Stimulated activated naive CD4-positive, alpha-beta T cell treated with Interleukin-2 at 50 U/mL for 16 hours (primary cell): ENCODE results near the gene KPTN.

ENCODE experiments used
- DNase-seq: peaks from one replicate; lab custom pipeline; 2025; lab: John Stamatoyannopoulos, UW

KPTN gene

DNA sequence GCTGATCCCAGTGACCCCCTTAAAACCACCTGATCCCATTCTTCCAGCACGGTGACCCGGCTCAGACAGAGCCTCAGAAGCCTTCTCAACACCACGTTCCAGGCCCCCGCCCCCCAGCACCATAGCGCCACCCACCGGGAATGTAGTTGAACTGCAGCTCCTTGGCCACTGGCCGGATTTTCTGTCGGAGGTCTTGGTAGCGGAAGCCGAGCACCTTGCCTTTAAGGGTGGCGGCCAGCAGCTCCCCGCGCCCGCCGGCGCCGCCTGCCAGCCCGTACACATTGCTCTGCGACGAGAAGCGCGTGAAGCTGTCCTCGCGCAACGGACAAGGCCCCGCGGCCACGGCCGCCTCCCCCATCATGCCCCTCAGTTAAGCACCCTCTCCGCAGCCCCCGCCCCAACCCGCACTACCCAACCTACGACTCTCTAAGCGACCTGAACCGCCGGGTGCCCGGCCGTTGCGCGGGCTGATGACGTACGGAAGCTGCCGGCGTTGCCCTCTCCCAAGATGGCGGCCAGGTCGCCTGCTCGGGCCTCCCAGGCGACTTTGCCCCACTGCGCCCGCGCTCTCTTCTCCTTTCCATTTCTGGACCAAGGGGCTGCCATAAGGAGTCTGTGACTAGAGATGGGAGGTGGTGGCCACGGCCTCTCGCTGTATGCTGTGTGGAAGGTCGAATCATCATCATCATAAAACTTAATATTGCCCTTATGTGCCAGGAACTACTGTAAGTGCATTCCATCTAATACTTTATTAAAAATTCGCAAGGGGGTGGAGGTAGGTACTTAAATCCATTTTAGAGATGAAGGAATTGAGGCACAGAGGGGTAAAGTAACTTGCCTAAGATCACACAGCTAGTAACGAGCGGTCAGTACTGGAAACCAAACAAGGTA lies at the start of gene KPTN:
Gene KPTN (minus strand): TSS at position 420 of the 891 bp plus-strand sequence. CDS start 59 bp downstream, at position 361.
- DNase-seq: peak; percentile 86

DNA sequence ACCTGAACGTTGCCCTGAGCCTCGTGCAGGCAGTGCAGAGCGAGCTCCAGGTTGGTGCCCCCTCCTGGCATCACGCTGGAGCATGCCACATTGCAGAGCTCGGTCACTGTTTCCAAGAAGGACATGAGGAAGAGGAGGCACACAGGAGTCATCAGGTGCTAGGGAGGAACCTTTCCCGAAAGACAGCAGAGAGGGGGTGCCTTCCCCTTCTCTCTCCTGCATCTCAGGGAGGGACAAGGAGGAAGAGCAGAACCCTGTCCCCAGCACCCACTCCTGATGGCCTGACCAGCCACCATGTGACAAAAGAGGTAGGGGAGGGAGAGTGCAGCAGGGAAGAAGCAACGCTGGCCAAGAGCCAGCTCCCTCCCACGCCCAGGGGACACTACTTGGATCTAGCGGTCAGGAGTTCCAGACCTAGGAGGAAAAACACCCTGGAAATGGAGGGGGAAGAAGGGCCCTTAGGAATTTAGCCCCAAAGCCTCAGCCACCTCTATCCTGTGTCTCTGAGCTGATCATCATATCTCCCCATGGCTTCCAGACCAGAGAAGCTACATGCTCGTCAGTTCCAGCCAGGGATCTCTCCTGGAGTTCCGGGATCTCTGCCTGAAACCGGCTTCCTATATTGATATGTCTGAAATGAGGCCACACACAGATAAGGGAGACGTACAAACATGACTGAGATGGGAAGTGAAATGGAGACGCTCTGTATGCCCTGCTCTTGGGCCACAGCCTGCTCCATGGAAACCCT lies 47.8 kb upstream of the KPTN start:
- DNase-seq: no peak

DNA sequence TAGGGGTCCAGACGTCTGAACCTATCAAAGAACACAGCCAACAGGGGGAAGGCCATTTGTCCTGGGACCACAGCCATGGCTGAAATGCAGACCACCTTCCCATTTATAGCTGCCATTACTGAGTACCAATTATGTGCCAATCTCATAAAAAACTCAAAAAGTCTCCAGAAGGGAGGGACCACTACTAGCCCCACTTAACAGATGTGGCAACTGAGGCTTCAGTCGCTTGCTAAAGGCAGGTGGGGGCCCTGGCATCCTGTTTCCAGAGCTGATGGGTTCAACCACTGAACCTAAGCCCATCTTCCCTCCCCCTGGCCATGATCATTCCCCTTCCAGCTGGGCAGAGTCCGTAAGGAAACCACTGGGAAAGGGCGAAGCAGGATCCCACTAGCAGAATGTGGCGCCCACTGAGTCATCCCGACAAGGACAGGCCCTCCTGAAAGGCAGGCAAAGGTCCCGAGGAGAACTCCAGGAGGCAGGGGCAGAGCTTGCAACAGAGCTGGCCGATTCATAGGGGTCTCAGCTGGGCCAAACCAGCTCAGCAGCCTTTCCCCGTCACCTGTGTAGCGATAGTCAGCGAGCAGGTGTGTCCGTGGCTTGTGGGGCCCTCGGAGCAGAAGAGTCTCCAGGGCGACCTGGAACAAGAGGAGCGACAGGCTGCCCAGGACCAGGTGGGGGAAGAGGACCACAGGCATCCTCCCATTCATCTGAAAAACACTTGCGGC lies 45.2 kb upstream of the KPTN start:
- DNase-seq: no peak

DNA sequence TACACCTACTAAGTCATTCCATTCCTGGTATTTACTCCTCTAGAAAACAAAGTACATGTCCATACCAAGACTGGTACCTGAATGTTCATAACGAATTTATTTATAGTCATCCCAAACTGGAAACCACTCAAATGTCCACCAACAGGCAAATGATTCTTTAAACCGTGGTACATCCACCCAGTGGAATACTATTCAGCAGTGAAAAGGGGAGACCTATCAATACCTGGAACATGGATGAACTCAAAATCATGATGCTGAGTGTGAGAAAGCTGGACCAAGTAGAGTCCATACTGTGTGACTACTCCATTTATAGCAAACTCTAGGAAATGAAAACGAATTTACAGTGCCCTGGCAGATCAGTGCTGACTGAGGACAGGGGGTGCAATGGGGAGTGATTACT lies 42.8 kb upstream of the KPTN start:
- no peak for DNase-seq

DNA sequence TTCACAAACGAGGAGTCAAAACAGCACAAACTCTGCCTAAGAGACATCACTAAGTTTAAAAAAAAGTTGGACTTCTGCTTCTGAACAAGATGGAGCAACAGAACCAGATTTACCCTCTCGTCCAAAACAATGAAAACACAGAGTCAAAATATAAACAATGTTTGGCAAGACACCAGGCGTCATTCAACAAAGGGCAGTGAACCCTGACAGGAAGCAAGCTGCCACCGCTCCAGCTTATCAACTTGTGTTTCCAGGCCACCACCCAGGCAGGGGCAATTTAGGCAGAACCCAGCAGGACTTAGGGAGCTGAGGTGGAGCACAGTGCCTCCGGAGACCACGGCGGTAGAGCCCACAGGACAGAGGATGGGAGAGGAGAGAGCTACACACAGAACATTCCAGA lies 39.5 kb upstream of the KPTN start:
- DNase-seq: no peak

DNA sequence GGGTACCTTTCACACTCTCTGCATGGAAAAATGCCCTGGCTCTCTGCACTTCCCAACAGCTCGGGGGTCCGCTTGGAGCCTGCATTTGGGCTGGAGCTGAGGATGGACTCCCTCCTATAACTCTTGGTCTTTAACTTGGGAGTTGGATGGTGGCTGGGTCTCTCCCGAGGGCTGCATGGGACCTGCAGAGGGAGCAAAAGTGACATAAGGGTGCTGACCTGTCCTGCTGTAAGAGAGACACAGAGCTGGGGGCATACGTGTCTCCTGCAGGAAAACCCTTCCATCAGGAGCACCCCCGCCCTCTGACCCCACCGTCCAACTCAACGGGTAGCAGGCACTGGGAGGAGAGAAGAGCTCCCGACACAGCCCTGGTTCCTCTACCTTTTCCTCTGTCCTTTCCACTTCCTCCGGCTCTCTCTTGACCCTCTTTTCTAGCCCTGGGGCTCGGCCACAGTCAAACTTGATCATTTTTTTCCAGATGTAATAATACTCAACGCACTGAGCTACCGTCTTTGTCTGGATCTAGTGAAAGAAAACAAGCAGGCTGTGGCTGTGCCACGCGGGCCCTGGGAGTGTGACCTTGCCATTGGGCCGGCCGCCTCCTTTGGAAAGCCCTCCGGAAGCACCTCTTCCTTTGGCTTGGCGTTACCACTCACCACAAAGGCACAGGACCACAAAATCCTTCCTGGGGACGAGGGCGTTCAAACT lies 37.6 kb upstream of the KPTN start:
- no peak for DNase-seq

DNA sequence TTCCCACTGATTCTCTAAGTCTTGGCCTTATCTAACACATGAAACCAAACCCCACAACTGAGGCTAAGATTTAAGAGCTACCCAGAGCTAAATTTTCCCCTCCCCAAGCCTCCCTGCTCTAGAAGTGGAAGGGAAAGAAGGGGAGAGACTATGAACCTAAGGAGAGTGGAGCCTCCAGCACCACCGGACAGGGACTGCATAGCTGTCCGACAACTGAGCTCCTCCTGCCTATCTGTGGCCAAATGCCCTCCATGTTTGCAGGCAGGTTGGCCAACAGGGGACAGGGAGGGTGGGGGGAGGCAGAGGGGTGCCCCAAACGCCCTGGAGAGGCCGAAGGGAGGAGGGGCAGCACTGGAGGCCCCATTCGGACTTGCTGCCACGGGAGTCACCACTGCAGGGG lies 36.8 kb upstream of the KPTN start:
- DNase-seq: no peak

DNA sequence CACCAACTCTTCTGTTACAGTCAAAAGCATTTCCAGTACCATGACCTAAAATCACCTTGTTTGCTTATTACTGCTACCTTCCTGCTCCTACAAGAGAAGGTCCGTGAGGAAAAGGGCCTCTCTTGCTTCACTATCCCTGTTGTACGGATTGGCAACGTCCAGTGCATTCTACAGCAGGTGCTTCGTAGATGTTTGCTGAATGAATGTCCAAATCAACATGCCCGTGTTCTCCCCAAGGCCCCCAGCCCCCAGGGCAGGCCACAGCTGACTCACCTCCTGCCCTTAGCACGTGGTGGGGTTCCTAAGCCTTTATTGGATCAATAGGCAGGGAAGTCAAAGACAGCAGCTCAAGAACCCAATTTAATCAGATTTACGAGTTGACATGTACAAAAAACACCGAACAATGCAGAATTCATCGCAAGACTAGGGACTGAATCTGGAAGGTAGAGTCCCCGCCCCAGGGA lies 36.4 kb upstream of the KPTN start:
- no peak for DNase-seq

DNA sequence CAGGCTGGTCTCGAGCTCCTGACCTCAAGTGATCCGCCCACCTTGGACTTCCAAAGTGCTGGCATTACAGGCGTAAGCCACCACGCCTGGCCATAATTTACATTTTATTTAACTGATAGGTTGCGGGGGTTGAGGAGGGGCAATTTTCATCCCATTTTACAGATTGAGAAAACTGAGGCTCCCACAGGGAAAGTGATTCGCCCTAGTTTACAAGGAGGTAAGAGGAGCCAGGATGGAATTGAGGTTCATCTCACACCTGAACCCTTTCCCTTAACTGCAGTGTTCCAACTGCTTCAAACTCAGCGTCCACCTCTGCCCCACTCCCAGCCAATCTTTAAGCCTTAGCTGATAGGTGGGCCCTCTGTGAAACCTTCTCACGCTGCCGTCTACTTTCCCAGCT lies 34.8 kb upstream of the KPTN start:
- DNase-seq: no peak

DNA sequence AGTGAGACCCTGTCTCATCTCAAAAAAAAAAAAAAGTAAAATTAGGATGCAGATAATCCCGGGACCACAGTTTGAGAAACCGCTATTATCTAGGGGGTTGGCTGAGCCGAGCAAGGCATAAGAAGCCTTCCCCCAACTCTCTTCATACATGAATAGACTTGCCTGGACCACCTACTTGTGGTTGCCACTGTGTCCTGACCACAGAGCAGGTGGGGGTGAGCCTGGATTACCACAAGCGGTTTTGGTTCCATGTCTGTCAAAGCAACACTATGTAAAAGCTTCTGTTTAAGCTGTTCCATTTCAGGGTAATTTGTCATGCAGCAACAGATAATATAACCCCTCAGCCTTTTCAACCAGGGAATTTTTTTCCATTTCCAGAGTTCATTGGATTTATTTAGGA lies 34.1 kb upstream of the KPTN start:
- peak; percentile 47 for DNase-seq

DNA sequence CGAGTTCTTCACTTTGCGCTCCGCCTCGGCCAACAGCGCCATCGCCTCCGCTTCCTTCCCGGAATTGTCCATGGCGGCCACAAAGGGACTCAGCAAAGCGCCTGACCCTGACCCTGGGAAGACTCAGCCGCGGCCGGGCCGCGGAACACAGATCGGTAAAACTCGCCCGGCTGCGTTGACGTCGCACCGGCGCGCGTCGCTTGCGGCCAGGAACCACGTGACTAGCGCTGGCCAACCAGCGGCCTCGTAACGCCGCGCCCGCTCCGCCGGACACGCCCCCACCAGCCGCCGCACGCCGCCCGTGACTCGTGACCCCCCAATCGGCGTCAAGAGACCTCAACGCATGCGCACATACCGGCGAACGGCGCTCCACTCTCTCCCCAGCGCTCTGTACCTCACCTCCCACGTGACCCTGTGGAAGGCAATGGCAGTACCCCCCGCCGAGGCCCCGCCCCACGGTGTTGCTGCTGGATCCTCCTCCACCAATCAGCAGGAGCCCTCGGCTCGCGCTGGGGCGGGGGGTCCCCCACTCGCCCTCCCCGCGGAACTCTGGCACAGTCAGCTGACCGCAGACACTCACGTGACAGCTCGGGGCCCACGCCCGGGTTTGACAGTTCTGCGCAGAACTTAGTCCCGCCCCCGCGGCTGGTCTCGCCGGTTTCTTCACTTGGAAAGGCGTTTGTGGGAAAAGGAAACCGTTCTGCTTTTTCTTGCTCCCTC lies 31.0 kb upstream of the KPTN start, which contains the start of gene NAPA:
Gene NAPA (minus strand): TSS at position 195 of the 720 bp plus-strand sequence. CDS start 123 bp downstream, at position 72.
- peak; percentile 100 for DNase-seq

DNA sequence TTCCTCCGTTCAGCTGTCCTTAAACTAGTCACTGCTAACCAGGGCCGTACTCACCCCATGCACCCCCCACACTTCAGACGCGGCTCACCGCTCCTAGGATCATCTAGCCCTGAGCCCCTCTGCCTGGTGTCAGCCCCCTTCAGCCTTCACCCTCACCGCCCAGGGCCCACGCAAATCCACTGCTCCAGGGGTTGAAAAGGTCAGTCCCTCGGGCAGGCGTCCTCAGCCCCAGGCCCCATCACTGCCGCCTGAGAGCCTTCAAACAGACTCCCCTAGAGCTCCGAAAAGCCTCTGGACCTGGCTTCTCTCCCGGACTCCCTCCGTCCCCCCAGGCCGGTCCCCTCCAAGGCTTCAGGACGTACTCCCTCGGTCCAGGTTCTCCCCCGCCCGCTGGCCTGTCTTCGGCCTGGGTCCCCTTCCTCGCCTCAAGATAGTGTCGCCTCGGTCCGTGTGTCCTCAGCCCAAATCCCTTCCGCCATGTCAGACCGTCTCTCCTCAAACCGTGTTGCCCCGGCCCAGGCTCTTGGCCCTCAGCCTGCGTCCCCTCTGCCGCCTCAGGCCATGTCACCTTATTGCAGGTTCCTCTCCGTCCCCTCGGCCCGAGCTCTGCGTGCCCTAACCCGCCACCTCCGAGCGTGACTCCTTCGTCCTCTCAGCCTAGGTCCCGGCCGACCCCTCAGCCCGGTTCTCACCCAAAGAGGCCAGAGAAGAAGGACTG lies 30.3 kb upstream of the KPTN start:
- DNase-seq: no peak

DNA sequence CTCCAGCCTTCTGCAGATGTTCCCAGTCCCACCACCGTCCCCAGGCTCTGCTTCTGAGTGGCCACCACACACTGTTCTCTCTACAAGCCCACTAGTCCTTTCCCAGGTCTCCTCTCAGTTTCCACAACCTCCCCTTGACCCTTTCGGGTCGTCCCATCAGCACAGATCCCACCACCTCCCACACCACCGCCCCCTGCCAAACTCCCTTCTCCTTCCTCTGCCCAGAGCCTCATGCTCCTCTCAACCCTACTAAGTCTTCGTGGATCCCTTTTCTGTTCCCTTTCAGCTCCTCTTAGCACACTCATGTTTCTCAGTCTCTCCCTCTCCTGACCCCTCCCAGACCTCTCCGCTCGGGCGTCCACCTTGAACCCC lies 28.9 kb upstream of the KPTN start:
- DNase-seq: no peak

DNA sequence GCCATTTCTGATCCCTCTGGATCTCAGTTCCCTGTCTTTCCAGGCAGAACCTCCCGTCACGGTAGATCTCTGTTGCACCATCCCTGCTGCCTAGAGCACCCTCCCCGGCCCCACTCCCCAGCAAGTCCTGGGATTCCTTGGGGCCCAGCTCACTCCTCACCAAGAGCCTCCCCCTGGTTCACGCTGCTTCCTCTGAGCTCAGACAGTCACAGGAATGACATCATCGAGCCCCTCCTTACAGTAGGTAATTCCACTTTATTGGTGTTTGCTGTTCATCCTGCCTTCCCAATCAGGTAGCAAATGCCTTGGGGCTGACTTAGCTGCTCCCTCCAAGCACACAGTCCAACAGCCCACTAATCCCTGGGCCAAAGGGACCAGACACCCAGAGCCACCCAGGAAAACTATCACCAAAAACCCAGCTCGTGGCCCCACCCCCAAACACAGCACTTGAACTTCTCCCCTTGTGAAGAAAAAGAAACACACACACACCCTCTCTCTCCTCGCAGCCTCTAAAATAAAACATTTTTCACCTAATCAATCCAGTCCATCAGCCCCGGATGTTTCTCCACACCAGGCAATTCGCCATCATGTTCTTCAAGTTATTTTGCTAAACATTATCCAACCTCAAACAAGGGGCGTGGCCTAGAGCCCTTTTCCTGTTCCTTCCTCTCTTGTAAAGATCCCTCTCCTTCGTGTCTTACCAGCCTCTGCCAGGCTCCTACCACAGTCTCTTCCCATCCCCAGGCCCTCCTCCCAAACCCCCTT lies 28.3 kb upstream of the KPTN start:
- no peak for DNase-seq

DNA sequence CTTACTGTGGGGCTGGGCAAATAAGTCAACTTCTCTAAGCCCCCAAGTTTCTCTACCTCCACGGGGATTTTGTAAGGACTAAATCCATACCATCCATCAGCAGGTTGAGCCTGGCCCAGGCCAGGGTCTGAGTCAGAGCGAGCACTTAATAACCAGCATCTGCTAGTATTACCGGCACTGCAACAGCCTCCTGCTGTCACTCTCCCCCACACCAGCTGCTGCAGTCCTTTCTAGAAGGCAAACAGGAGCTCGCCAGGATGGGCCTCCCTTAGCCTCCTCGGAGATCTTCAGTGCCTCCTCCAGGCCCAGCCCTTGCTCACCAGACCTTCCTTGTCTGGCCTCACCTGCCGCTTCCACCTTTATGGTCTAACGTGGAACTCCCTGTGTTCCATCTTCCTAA lies 27.7 kb upstream of the KPTN start:
- no peak for DNase-seq

DNA sequence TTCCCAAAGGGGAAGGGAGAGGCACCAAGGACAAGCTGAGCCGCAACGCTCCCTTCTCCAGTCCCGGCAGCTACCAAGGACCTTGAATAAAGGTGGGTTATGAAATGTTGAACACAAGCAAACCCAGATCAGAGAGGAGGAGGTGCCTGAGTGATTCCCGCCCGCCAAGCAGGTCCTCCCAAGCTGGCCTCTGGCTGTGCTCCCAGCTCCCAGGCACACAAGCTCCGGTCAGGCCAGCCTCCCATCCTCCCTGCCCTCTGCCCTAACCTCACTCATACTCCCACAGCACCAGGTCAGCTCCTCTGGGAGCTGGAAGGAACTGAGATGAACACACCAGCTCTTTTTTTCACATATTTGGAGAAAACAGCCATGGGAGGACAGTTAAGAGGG lies 27.1 kb upstream of the KPTN start:
- no peak for DNase-seq

DNA sequence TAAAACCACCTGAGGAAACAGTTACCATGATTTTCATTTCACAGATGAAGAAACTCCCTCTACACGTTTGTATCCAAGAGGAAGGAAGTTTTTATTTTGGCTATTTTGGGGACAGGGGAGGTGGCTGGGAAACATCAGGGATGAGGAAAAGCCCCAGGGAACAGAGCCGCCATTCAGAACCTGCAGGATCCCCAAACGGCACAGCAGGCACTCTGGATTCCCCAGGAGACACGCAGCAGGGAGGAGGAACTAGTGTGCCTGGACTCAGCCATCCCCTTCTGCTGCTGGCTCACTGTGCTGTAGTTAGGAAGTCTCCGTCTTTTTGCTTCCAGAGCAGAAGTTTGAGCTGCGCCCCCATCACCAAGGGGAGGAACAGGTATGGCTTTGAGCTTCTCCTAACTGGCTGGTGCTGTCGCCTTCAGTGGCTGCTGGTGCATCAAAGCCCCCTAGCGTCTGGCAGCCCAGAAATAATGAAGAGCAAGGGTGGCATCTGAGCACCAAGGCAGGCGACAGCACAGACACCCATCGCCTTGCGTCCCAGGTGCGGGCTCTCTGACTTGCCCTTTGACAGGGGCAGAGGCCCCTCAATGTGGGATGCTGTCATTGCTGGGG lies 26.6 kb upstream of the KPTN start:
- no peak for DNase-seq

DNA sequence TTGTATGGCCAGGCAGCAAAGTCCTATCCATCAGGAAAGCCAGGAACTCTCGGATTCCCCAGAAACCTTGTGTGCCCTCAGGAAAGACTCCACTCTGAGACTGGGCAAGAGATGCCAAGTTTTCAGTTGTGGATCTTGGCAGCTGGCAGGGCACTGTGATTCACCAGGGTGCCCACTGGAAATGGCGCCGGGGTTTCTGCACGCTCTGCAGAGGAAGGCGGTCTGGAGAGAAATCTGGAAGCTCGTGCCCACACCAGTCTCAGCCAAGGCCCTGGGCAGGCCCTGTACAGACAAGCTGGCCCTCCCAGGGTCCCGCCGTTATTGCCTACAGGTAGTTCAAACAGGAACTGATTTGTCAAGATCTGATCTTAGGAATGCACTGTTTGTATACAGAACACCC lies 26.0 kb upstream of the KPTN start:
- DNase-seq: no peak

DNA sequence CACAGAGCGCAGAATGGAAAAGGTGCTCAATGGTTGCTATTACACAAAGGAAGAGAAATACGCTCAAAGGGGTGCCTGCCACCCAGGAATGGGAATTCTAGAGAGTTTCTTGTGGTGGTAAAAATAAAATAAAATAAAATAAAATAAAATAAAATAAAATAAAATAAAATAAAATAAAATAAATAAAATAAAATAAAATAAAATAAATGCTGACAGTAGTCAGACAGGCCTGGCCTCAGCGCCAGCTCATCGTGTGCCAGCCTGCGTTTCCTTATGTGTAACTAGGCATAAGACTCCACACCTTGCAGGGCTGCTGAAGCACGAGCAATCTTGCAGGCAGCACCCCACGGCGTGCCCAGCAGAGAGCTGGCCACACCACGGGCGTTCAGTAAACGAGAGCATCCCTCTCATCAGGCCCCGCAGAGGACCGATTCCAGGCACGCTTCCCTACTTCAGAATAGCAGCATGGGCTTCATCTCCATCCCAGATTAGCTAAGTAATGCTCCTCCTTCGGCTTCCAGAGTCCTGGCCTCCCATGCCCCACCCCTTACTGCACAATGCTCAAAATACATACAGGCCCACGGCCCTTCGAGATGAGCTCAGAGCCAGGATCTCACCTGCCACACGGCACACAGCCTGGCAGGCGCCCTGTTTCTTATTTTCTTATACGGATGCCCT lies 25.3 kb upstream of the KPTN start:
- no peak for DNase-seq
